Stimulated activated CD8-positive, alpha-beta memory T cell treated with anti-CD3 and anti-CD28 coated beads, Interleukin-4, amount 100 ng/mL, for 48 hours (primary cell): ENCODE data around the gene CLCN3.
"Not testable (repeated sequence)": the region's sequence is repeated elsewhere in the genome, so short reads cannot be mapped to it uniquely, and the experiment has no call there.

Source experiments
- DNase-seq: peaks from one replicate; pipeline ENCODE4 v3.0.0-alpha.2; 2020

Gene CLCN3

GRCh38 chr4:169658196-169658595 lies 37.8 kb downstream of the CLCN3 start:
- DNase-seq: no peak

GRCh38 chr4:169658975-169659715 lies 38.8 kb downstream of the CLCN3 start:
- DNase-seq: no peak

GRCh38 chr4:169659716-169660670 lies 39.6 kb downstream of the CLCN3 start:
- peak; percentile 68 for DNase-seq

- DNase-seq: no peak
Observed at GRCh38 chr4:169660929-169661328, 40.6 kb downstream of the CLCN3 start.

- no peak for DNase-seq
Observed at GRCh38 chr4:169661761-169662160, 41.4 kb downstream of the CLCN3 start.

- DNase-seq: no peak
Observed at GRCh38 chr4:169662206-169662605, 41.8 kb downstream of the CLCN3 start.

- DNase-seq: no peak
Observed at GRCh38 chr4:169663402-169663801, 43.0 kb downstream of the CLCN3 start.

- DNase-seq: no peak
Observed at GRCh38 chr4:169663831-169664230, 43.5 kb downstream of the CLCN3 start.

- no peak for DNase-seq
Observed at GRCh38 chr4:169664615-169665014, 44.2 kb downstream of the CLCN3 start.

- no peak for DNase-seq
Observed at GRCh38 chr4:169665046-169665737, 44.8 kb downstream of the CLCN3 start.

- no peak for DNase-seq
Observed at GRCh38 chr4:169668069-169668721, 47.8 kb downstream of the CLCN3 start.

- no peak for DNase-seq
Observed at GRCh38 chr4:169675825-169676224, 55.4 kb downstream of the CLCN3 start.

GRCh38 chr4:169677150-169677748 lies 56.9 kb downstream of the CLCN3 start:
- no peak for DNase-seq

GRCh38 chr4:169678486-169678885 lies 58.1 kb downstream of the CLCN3 start:
- DNase-seq: not testable (repeated sequence)

- DNase-seq: not testable (repeated sequence)
Observed at GRCh38 chr4:169678951-169679591, 58.7 kb downstream of the CLCN3 start.

- DNase-seq: no peak
Observed at GRCh38 chr4:169682372-169683047, 62.1 kb downstream of the CLCN3 start.

- DNase-seq: no peak
Observed at GRCh38 chr4:169689681-169690080, 69.3 kb downstream of the CLCN3 start.

- no peak for DNase-seq
Observed at GRCh38 chr4:169690787-169691186, 70.4 kb downstream of the CLCN3 start.

GRCh38 chr4:169698331-169698730 lies 78.0 kb downstream of the CLCN3 start:
- no peak for DNase-seq

- DNase-seq: no peak
Observed at GRCh38 chr4:169707958-169708643, 87.7 kb downstream of the CLCN3 start.

GRCh38 chr4:169715826-169716225 lies 95.4 kb downstream of the CLCN3 start:
- DNase-seq: no peak
